SK-N-SH (cell line): ENCODE data around the gene METTL3. TPM values are rescaled to one million over a fixed set of nuclear protein-coding genes. Genes with fewer than 3 reads are reported as not detected.

Experiments
- CTCF ChIA-PET: fragments of 300-600, 350-600 bp; formaldehyde crosslinking; extraction: SDS; loops from one replicate; lab custom pipeline; 2021; lab: Yijun Ruan, JAX
- POLR2A ChIA-PET: fragments of 350-600 bp; sonication (Branson Sonifier 250); formaldehyde crosslinking; extraction: SDS; loops from one replicate; lab custom pipeline; 2020; ENCODE audit warnings: antibody characterized with exemption, inconsistent platforms; lab: Yijun Ruan, JAX
- DNase-seq: peaks from one replicate; pipeline ENCODE4 v3.0.0; 2012
- H2AFZ ChIP-seq: fragments of 200-600 bp; sonication (generic); 2 replicates; pipeline ENCODE4 v1.8.1; 2016; ENCODE audit warnings: antibody characterized with exemption, mild to moderate bottlenecking, low read depth
- H3F3A ChIP-seq: fragments of 200-600 bp; sonication (generic); replicated peaks from 2 replicates; pipeline ENCODE3; 2016; ENCODE audit warnings: antibody characterized with exemption, mild to moderate bottlenecking; ENCODE audit not compliant: insufficient read depth
- H3K27ac ChIP-seq, 2 experiments: fragments of 200-500 bp in 1 of 2; fragments of 200-600 bp in 1 of 2; sonication (Bioruptor generic) in 1 of 2; sonication (generic), shearing (Covaris generic) in 1 of 2; 2 replicates each; pipeline versions ENCODE4 v1.5.1 to v1.6.1; 2014 to 2016; ENCODE audit warnings: low read depth in 2 of 2, inconsistent platforms in 1 of 2, low read length in 1 of 2, mild to moderate bottlenecking in 1 of 2, mixed read lengths in 1 of 2
- H3K27me3 ChIP-seq: fragments of 200-600 bp; sonication (generic), shearing (Covaris generic); 2 replicates; pipeline ENCODE4 v1.6.1; 2016; ENCODE audit warnings: mixed run types; ENCODE audit not compliant: insufficient read depth
- H3K36me3 ChIP-seq, 2 experiments: fragments of 200-500 bp in 1 of 2; fragments of 200-600 bp in 1 of 2; sonication (Bioruptor generic) in 1 of 2; sonication (generic) in 1 of 2; replicated peaks in 1 of 2; 2 replicates each; pipeline versions ENCODE3 to v1.5.1; 2014 to 2016; ENCODE audit warnings: low read length in 1 of 2, mild to moderate bottlenecking in 1 of 2; ENCODE audit not compliant: insufficient read depth in 2 of 2, control insufficient read depth in 1 of 2
- H3K4me1 ChIP-seq, 2 experiments: fragments of 200-500 bp in 1 of 2; fragments of 200-600 bp in 1 of 2; sonication (Bioruptor generic) in 1 of 2; sonication (generic), shearing (Covaris generic) in 1 of 2; 2 replicates each; pipeline versions ENCODE4 v1.5.1 to v1.6.1; 2014 to 2016; ENCODE audit warnings: low read depth in 1 of 2, low read length in 1 of 2, mixed run types in 1 of 2; ENCODE audit not compliant: insufficient read depth in 2 of 2, control insufficient read depth in 1 of 2
- H3K4me2 ChIP-seq: fragments of 200-600 bp; sonication (generic), shearing (Covaris generic); 2 replicates; pipeline ENCODE4 v1.6.1; 2017; ENCODE audit warnings: mixed run types
- H3K4me3 ChIP-seq, 2 experiments: fragments of 200-500 bp in 1 of 2; fragments of 200-600 bp in 1 of 2; sonication (Bioruptor generic) in 1 of 2; sonication (generic), shearing (Covaris generic) in 1 of 2; 2 replicates each; pipeline versions ENCODE4 v1.5.1 to v1.8.1; 2014 to 2016; ENCODE audit warnings: low read depth in 2 of 2, inconsistent platforms in 1 of 2, low read length in 1 of 2, mild to moderate bottlenecking in 1 of 2, mixed read lengths in 1 of 2, moderate library complexity in 1 of 2
- H3K79me2 ChIP-seq: fragments of 200-600 bp; sonication (generic); 2 replicates; pipeline ENCODE4 v1.8.1; 2017; ENCODE audit warnings: mild to moderate bottlenecking; ENCODE audit not compliant: insufficient read depth
- H3K9ac ChIP-seq: fragments of 200-600 bp; sonication (generic); 2 replicates; pipeline ENCODE4 v1.6.1; 2017; ENCODE audit warnings: mixed run types
- H3K9me2 ChIP-seq: fragments of 200-600 bp; sonication (generic); 2 replicates; pipeline ENCODE4 v1.6.1; 2017; ENCODE audit warnings: mixed run types
- H3K9me3 ChIP-seq: fragments of 200-600 bp; sonication (generic); 2 replicates; pipeline ENCODE4 v1.6.1; 2017; ENCODE audit warnings: mixed run types, mild to moderate bottlenecking, moderate library complexity
- H4K20me1 ChIP-seq: fragments of 200-600 bp; sonication (generic); 2 replicates; pipeline ENCODE4 v1.6.1; 2017; ENCODE audit warnings: mild to moderate bottlenecking, mixed run types; ENCODE audit not compliant: insufficient read depth
- CTCF ChIP-seq: fragments of 200-600 bp; sonication (generic); IDR thresholded peaks from 2 replicates; pipeline ENCODE4 v1.6.1; 2017; ENCODE audit warnings: antibody characterized with exemption, mild to moderate bottlenecking, moderate library complexity
- EP300 ChIP-seq, 2 experiments: IDR thresholded peaks; 2 replicates each; pipeline versions ENCODE4 v1.4.0 to v1.6.1; 2012; ENCODE audit warnings: borderline replicate concordance in 1 of 2, low read depth in 1 of 2, low read length in 1 of 2
- FOXM1 ChIP-seq: IDR thresholded peaks from 2 replicates; pipeline ENCODE4 v1.4.0; 2012; ENCODE audit warnings: low read depth, mild to moderate bottlenecking
- GATA2 ChIP-seq: sonication (generic); formaldehyde crosslinking; IDR thresholded peaks from 2 replicates; pipeline ENCODE4 v1.5.0; 2020; ENCODE audit warnings: mild to moderate bottlenecking, missing genetic modification reagents
- JUND ChIP-seq: IDR thresholded peaks from 2 replicates; pipeline ENCODE4 v1.4.0; 2012
- MEF2A ChIP-seq: IDR thresholded peaks from 2 replicates; pipeline ENCODE4 v1.4.0; 2012; ENCODE audit warnings: low read depth, borderline replicate concordance
- PBX3 ChIP-seq: IDR thresholded peaks from 2 replicates; pipeline ENCODE4; 2012
- POLR2AphosphoS5 ChIP-seq: IDR thresholded peaks from 2 replicates; pipeline ENCODE4 v1.6.1; 2012; ENCODE audit warnings: low read depth, low read length
- RAD21 ChIP-seq: IDR thresholded peaks from 2 replicates; pipeline ENCODE4 v1.6.1; 2012; ENCODE audit warnings: mild to moderate bottlenecking, low read length
- RXRA ChIP-seq: IDR thresholded peaks from 2 replicates; pipeline ENCODE4 v1.4.0; 2012; ENCODE audit warnings: low read depth, mild to moderate bottlenecking, borderline replicate concordance
- SMC3 ChIP-seq: IDR thresholded peaks from 2 replicates; pipeline ENCODE4 v1.6.1; 2012; ENCODE audit warnings: low read depth, low read length, improper control_type of control experiment
- TAF1 ChIP-seq: IDR thresholded peaks from 2 replicates; pipeline ENCODE4 v1.6.1; 2012; ENCODE audit warnings: low read depth, mild to moderate bottlenecking, low read length, moderate library complexity, borderline replicate concordance
- TCF12 ChIP-seq: IDR thresholded peaks from 2 replicates; pipeline ENCODE4 v1.4.0; 2012
- TEAD4 ChIP-seq: IDR thresholded peaks from 2 replicates; pipeline ENCODE4 v1.4.0; 2012; ENCODE audit warnings: mild to moderate bottlenecking, borderline replicate concordance; ENCODE audit not compliant: insufficient read depth
- USF2 ChIP-seq: fragments of 150-350 bp; IDR thresholded peaks from 2 replicates; pipeline ENCODE4 v1.6.1; 2017; ENCODE audit warnings: antibody characterized with exemption, low read length, low read depth, borderline replicate concordance
- WGBS: methylation state at CpG from one replicate; pipeline ENCODE4 v1.1.6; 2017; ENCODE audit warnings: low lambda C conversion rate; 5-methylcytosine and 5-hydroxymethylcytosine counted together
- polyA plus RNA-seq, 3 experiments: library from polyadenylated mRNA; depleted of rRNA; stranded (reverse); fragments of >200 nt; gene quantifications; 2 replicates each; pipeline ENCODE4 v1.2.3, GENCODE V29; 2012

METTL3 gene
- polyA plus RNA-seq, 1 of the 3 experiments (the other 2 are of a cell fraction) = 118 TPM

- Histone ChIP-seq H4K20me1 (no peaks in the 10 kb centered on the region), H3K36me3 (peaks cover 75 to 83% of the 10 kb centered on the region in 2 experiments), H3K9me2 (no peaks in the 10 kb centered on the region), H3K4me2 (no peak overlapping the region), H3K4me1 (peaks cover 6 to 10% of the 10 kb centered on the region in 2 experiments; a peak in 2 of 4 replicates), H3K27ac (peak overlapping the region; percentile 25 to 48; a peak in 3 of 4 replicates), H3F3A (peaks cover 33% of the 10 kb centered on the region), H3K9me3 (no peaks in the 10 kb centered on the region), H3K9ac (no peak overlapping the region), H3K27me3 (no peaks in the 10 kb centered on the region), H3K79me2 (peaks cover 7% of the 10 kb centered on the region; the same call in 1 of the 2 replicates), H2AFZ (no peak overlapping the region), H3K4me3 (no peak overlapping the region)
- no peak for TF ChIP-seq POLR2AphosphoS5
- peak; percentile 63 for TF ChIP-seq RAD21
- TF ChIP-seq JUND = no peak
- TF ChIP-seq TAF1 = no peak
- TF ChIP-seq GATA2 = 0 out of 2 replicates have a peak, but pooled peaks have one; percentile 23
- TF ChIP-seq USF2 = no peak
- TF ChIP-seq MEF2A = no peak
- TF ChIP-seq PBX3 = no peak
- no peak for TF ChIP-seq RXRA
- TF ChIP-seq SMC3 = peak; percentile 49; the same call in 1 of the 2 replicates
- TF ChIP-seq TEAD4 = no peak
- TF ChIP-seq EP300 (IDR thresholded peaks at IDR 0.05; ENCODE audit: borderline replicate concordance in 1 of 2, low read depth in 1 of 2, low read length in 1 of 2) = no peak
- no peak for TF ChIP-seq FOXM1
- no peak for TF ChIP-seq TCF12
- peak; percentile 71 for TF ChIP-seq CTCF
- DNase-seq = peak; percentile 51
- WGBS = 72% methylated on average over 5 of the region's 5 CpGs
- POLR2A ChIA-PET = interaction anchor here (1.2 to 1.8 kb wide), 2 partner anchors 12 to 55 kb away, joined by 3 to 12 read pairs; partner anchors contain the start of gene METTL3
- CTCF ChIA-PET = interaction anchor here (0.7 to 6.6 kb wide), 24 partner anchors 8 to 86 kb away, joined by 3 to 49 read pairs (median 7); partner anchors contain the start of genes METTL3, RAB2B, SALL2 and TOX4
These were observed 12.3 kb downstream of the METTL3 start for GRCh38 chr14:21498540-21499526.
